HG03342 (cell line): Measurements from ENCODE around the gene RNFT2.
A peak's percentile ranks its signal among the peaks of the same experiment; 100 is the strongest.

Source experiments
- ATAC-seq: cut with Tn5 transposase; IDR thresholded peaks from one replicate; pipeline ENCODE4 v1.9.1; 2021; ENCODE audit warnings: mild to moderate bottlenecking, moderate library complexity; ENCODE audit not compliant: unreplicated experiment

Gene RNFT2, protein sequence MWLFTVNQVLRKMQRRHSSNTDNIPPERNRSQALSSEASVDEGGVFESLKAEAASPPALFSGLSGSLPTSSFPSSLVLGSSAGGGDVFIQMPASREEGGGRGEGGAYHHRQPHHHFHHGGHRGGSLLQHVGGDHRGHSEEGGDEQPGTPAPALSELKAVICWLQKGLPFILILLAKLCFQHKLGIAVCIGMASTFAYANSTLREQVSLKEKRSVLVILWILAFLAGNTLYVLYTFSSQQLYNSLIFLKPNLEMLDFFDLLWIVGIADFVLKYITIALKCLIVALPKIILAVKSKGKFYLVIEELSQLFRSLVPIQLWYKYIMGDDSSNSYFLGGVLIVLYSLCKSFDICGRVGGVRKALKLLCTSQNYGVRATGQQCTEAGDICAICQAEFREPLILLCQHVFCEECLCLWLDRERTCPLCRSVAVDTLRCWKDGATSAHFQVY

DNA sequence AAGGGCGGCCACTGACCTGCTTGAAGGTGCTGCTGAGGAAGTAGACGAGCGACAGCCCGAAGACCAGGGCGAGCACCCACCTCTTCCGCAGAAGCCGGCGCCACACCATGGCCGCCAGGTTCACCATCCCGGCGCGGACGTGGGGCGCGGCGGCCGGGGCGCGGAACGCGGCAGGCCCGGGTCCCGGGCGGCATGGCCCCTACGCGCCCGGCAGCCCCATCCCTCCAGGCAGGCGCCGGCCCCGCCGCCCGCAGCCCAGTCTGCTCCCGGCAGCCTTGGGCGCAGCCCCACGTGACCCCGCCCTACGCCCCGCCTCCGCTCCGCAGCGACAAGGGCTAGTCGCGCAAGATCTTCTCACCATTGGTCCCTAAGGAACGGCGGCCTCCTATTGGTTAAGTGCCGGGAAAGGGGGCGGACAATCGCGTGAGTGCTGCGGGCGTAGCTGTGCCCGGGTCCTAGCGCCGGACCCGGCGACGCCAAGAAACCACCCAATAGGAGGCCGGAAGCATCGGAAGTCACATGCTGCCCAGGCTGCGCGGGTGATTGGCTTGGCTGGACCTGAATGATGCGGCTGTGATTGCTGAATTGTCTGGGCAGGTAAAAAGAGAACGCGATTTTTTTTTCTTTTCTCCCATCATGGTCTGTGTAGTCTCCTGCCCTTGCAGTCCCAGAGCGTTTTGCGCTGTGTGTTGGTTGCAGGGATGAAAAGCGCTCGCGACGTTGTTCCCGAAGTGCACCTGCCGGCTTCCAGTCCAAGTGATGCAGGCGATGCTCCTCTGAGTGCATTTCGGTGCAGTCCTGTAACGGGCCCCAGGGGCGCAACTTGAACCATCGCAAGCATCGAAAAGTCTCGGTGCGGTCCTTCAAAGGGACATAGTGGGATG is at the start of gene RNFT2, which contains the start of gene SPRING1:
RNFT2 (plus strand) TSS at position 542 of the 884 bp plus-strand sequence. CDS start 2,183 bp downstream, outside the sequence.
SPRING1 (minus strand) TSS at position 296 of the 884 bp plus-strand sequence; CDS start at position 127, 169 bp downstream.
- peak; percentile 95 for ATAC-seq

DNA sequence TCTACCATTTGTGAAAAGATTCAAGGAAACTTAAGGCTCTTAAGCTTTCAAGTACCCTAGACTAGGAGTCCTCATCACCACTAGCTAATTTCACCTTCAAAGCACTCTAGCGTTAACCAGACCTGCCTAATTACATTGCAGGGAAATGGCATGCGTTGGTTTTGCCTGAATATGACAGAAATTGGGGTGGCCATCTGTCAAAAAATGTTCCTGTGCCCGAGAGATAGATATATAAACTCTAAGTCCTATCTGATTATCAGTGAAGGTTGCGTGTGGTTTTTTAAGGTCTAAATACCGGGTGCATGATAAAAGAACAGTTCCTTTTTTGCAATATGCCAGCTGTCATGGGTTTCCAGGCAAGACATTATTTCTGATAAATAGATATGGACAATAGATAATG is 48.6 kb upstream of the RNFT2 start:
- no peak for ATAC-seq

DNA sequence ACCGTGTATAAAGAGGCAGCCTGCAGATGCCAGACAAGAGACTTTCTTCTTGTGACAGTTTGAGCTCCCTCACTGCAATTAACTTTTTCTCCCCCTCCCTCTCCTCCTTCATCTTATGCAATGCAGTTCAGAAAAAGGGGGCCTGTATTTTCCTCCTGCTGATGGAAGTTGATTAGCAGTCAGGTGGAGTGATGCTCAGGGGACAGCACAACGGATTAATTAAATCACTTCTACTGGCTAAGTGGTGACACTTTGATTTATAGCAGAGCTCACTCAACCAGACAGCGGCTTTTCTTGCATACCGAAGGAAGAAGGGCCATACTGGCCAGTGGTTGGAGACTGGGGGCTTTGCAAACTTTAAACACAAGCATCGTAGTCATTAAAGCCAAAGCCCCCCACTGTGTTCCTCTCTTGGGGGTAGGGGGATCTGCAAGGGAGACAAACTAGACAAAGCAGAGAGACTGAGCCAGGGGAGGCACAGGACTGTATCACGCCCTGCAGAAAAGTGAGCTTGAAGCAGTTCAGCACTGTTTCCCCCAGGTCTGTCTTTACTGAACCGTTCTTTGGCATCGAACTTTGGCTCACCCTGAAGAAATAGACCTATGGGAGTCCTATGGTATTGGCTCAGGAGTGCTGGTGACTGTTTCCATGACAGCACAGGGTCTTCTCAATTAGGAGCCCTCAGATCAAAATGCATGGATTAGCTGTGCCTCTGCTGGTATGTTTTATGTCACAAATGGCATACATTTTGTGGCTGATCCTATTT is 48.0 kb upstream of the RNFT2 start:
- no peak for ATAC-seq

DNA sequence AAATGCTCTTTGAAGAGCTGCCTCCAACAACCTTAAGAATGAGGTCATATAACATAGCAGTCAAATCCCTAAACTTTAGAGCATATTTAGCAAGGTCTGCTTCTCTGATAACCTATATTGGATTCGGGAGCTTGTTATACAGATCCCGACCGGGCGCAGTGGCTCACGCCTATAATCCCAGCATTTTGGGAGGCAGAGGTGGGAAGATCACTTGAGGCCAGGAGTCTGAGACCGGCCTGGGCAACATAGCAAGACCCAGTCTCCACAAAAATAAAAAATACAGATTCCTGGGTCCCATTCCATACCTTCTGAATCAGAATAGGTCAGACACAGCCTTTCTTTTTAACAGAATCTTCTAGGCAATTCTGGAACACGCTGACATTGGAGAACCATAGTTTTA is 46.9 kb upstream of the RNFT2 start:
- ATAC-seq, result no peak

DNA sequence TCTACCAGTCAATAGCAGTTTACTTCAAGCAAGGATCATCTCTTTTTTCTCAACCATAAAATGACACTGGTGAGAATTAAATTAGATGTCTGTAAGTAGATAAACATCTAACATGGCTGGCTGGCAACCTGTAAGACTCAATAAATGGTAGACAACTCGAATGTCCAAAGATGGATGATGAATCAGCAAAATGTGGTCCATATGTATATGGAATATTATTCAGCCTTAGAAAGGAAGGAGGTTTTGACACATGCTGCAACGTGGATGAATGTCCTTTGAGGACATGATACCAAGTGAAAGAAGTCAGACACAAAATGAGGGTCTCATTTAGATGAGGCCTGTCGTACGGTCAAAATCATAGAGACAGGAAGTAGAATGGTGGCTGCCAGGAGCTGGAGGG is 46.5 kb upstream of the RNFT2 start:
- no peak for ATAC-seq

DNA sequence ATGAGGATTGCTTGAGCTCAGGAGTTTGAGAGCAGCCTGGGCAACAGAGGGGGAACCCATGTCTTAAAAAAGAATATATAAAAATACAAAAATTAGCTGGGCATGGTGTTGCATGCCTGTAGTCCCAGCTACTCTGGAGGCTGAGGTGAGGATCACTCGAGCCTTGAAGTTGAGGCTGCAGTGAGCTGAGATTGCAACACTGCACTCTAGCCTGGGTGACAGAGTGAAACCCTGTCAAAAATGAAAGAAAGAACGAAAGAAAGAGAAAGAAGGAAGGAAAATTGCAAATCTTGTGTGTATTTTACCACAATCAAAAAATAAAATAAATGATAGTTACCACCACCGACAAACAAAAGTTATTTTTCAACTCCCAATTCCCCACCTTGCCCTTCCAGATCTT is 45.5 kb upstream of the RNFT2 start:
- ATAC-seq, result no peak

DNA sequence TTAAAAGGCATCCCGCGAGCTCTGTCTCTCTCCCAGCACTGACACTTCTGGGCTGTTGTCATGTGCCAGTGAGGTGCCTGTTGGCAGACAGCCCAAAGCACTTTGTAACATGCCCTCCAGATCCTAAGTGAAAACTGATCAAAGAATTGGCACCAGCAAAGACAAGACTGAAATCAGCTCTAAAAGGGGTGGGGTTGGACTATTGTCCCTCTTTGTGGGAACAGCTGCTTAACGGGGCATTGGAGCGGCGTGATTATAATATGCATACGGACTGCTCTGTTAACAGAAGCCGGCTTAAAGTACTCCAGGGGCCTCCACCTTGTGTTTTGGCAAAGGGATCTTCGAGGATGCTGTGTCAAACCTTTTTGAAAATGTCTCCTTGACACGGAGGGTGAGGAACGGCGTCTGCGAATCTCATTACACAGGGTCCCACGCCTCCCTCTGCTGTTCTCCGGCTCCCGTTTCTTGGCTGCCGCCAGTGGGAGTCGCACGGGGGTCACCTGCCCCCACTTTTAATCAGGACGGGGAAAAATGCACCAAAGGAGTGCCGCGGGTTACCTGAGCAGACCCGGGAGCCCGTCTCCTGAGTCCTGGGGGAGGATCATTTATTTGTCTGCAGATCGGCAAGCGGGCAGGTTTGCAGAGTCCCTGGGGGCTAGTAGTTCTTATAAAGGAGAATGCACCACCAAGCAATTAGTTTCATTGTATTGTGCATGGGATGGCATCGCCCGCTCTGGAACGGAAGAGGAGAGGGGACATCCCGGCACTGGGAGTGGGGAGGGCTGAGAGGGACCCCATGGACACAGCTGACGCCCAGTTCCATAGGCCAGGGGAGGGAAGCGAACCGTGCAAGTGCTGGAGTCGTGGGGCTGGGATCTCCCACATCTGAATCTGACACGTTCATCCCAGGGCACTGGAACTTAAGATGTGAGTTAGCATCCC is 44.6 kb upstream of the RNFT2 start:
- no peak for ATAC-seq

DNA sequence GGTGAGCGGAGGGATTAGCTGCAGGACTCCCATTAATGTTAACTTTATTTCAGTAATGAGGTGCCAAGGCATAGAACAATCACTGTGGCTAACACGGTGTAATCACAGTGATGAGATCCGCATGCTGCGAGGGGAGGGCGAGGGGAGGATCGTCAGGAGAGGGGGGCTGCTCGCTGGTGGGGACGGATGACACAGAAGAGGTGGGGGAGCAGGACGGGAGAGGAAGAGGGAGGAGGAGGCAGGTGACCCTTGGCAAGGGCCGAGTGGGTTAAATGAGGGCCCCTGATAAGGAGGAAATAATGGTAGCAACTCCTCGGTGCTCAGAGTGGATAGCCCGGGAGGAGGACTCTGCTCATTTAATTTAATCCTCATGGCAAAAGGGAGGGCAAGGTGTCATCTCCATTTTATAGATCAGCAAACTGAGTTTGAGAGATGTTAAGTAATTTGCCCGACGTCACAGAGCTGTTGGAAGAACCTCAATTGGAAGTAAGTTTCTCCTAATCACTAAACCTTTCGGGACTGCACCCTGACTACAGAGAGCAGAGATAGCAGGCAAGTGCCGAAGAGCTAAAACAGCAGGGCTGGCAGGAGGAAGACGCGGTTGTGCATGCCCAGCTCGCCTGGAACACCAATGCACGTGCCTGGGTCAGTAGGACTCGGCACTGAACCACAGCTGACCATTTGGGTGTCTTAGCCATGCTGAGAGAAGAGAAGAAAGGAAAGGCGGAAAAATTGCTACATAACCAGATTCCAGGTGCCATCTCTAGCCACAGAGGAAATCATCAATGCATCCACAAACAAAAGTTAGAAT is 43.3 kb upstream of the RNFT2 start:
- ATAC-seq, result no peak

DNA sequence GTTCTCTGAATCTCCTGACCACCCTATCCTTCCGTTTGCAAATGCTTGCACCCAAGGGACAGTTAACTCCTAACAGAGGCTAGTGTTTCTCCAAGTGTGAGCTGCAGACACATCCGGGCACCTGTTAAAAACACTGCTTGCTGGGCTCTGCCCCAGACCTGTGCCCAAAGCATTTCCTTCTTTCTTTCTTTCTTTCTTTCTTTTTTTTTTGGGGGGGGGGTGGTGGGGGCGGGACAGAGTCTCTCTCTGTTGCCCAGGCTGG is 42.7 kb upstream of the RNFT2 start:
- no peak for ATAC-seq

DNA sequence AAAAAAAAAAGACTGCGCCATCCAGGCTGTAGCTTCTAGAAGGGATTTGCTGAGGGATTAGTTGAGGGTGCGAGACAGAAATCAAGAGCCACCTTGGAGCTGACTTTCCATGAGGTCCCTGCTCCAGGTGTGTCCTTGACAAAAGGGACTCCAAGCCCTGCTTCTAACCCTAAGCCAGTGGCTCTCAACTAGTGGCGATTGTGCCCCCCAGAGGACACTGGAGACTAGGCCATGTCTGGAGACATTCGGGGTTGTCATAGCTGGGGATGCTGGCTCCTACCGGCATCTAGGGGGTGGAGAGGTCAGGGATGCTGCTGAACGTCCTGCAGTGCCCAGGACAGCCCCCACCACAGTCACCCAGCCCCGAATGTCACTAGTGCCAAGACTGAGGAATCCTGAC is 40.8 kb upstream of the RNFT2 start:
- no peak for ATAC-seq

DNA sequence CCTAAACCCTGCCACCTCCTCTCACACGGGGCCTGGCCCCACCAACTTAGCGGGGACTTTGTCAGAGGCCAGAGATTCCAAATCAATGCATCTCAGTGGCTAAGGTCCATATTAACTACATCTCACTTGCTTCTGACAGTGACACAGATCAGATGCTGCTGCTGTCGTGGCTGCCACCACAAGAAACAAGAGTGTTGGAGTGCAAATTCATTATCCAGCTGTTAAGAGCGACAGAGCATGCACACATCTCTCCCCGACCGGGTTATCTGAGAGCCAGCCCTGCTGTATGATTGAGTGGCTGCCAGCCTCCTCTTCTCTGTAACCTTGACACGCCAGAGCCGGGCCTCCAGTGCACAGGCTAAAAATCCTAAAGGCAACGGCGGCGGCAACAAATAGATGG is 40.4 kb upstream of the RNFT2 start:
- no peak for ATAC-seq

DNA sequence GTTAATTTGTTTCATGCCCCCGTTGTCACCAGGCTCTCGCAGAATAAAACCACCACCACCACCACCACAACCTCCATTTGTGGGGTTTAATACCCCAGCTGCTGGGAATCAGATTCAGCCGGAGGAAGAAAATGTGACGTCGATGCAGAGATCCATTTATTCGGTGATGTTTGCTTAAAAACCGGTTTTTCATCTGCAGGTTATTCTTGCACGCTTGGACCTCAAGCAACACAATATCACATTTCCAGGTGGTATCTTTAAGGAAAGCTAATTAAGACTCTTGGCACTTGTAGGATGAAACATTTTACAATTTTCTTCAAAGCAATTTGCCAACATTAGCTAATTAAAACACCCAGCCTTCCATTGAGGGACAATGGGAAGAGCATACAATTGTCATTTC is 40.0 kb upstream of the RNFT2 start:
- ATAC-seq, result no peak

DNA sequence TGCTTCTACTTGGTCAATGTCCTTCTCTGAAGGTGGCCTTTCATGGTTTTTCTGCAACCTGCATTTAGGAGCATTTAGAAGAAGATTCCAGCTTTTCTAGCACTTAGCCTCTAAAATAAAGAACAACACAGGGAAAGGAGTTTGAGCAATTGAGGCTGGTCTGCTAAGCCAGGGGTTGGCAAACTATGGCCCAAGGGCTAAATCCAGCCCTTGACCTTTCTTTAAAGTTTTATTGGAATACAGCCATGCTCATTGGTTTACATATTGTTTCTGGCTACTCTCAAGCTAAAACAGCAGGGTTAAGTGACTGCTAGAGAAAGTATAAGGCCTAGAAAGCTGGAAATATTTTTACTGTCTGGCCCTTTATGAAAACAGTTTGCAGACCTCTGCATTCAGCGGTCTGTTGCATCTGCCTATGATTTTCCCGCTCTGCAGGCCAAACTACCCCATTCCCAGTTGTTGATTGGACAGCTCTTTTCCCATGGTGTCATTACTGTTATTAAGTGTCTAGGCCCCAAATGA is 39.5 kb upstream of the RNFT2 start:
- no peak for ATAC-seq

DNA sequence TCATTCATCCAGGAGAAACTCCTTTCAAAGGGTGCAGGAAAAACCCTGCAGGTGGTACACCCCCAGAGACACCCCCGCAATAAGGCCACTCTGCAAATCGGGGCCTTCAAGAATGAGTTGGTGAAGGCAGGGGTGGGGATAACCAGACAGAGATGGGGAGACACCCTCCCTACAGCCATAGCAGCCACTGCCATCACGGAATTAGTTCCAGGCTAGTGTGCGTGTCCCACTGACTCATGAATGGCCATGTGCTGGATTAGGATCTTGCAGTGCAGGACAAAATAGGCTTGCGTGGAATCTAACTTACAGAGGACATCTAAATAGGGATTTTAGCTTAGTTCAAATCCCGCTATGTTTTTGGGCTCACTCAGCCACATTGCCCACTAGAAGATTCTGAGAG is 38.0 kb upstream of the RNFT2 start:
- ATAC-seq, result no peak

DNA sequence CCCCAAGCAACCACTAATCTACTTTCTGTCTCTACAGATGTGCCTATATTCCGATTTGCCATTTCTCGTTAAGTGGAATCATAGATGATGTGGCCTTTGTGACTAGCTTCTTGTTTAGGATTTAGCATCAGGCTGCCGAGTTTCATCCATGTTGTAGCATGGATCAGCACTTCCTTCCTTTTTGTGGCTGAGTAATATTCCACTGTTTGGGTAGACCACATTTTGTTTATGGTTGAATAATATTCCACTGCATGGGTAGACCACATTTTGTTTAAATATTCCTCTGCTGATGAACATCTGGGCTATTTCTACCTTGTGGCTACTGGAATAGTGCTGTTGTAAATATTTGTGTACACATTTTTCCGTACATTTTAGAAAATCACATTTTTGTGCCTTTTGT is 36.7 kb upstream of the RNFT2 start:
- no peak for ATAC-seq

DNA sequence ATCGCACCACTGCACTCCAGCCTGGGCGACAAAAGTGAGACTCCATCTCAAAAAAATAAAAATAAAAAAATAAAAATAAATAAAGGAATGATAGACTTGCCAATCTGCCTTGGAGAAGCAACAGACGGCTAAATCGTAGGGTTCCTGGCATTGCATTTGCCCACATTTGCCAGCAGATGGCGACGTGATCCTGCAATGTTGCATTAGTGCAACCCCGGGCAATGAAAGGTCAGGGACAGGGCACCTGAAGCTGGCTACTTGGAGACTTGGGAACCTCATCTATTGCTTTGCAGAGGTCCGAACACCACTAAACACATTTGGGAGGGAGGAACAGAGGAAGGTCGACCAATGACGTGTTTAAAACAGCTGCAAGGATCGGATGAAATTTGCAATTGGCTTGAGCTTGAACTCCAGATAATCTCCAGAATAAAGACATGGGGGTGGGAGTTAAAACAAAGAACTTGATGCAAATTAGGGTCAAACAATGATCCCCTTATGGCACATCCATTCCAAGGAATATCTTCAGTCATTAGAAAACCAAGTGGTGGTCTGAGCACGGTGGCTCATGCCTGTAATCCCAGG is 34.8 kb upstream of the RNFT2 start:
- ATAC-seq, result peak; percentile 49

DNA sequence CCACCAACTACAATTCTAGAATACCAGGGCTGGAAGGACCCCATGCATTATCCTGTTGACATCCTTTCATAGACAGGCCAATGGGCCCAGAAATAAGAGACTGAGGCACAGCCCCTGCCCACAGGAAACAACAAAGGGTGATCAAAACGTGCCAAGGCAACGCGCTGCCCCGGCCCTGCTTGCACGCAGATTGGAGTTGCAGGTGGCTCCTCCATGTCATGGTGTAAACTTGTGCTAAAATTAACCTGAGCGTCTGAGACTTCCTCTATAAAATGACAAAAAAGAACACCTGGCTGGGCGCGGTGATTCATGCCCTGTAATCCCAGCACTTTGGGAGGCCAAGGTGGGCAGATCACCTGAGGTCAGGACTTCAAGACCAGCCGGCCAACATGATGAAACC is 30.4 kb upstream of the RNFT2 start:
- no peak for ATAC-seq

DNA sequence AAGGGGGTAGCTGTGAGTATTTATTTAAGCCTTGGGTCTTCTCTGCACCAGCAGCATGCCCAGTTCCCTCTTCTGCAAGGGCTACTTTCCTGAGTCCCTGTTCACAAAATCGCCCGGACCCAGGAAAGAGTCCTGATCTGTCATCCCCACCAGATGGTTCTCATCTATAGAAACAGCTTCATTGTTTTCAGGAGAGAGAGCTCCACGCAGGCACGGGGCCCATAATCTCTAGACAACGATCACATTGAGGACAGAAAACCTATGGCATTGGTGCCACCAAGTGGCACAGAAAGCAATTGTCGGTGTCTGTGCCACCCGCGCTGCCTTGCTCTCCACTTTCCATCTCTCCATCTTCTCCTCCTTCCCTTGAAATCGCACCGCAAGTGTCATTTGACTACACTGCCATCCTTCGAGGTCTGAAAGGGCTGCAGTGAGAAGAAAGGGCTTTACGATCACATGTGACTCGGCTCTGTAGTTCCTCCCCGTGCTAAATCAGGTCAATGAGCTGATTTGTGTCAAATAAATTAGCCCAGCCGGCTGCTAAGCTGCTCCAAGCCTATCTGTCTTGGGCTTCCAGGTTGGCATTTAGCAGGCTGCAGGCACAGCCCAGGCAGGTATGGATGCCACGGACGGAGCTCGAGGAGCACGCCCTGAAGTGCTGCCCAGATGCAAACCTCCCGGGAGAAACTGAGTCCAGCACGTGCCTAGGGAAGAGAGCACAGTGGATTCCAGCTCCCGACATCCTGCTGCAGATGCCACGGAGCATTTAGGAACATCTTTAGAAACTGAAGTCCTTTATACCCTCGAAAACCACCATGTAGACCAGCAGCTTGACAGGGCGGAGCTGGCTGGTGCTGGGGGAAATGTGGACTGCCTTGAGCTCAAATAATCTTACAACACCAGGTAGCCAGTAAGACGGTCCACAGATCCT is 29.0 kb upstream of the RNFT2 start:
- ATAC-seq, result no peak
